Activated T-cell treated with anti-CD3 and anti-CD28 coated beads for 4 hours (primary cell): Measurements from ENCODE around the gene KRIT1.

Experiments used
- DNase-seq: peaks from one replicate; pipeline ENCODE4 v3.0.0-alpha.2; 2020

KRIT1 gene

GRCh38 chr7:92150450-92151017 lies 95.2 kb downstream of the KRIT1 start:
- no peak for DNase-seq

GRCh38 chr7:92149736-92150239 lies 95.9 kb downstream of the KRIT1 start:
- DNase-seq = no peak
